Ovary (tissue), 9 donors: ENCODE results near the gene TBATA. TPM values are rescaled to one million over a fixed set of nuclear protein-coding genes. Genes with fewer than 3 reads are reported as not detected.

ENCODE experiments used
- DNase-seq, 5 donors: peaks; one replicate each; pipeline ENCODE4 v3.0.0-alpha.2; 2019 to 2020
- H3K27ac ChIP-seq, 2 donors: fragments of 200-600 bp; one replicate each; pipeline versions ENCODE4 v1.5.1 to v1.8.0; 2019 to 2022
- H3K27me3 ChIP-seq: fragments of 200-600 bp; one replicate; pipeline ENCODE4 v1.8.0; 2022
- H3K36me3 ChIP-seq: fragments of 200-600 bp; sonication (generic); one replicate; pipeline ENCODE4 v1.5.1; 2019
- H3K4me1 ChIP-seq: one replicate; pipeline ENCODE4 v1.8.1; 2013; ENCODE audit warnings: mild to moderate bottlenecking, moderate library complexity; ENCODE audit not compliant: insufficient read depth
- H3K4me3 ChIP-seq: fragments of 200-600 bp; sonication (generic); one replicate; pipeline ENCODE4 v1.5.1; 2017
- H3K9me3 ChIP-seq, 2 donors: fragments of 200-600 bp in 1 of 2; sonication (generic) in 1 of 2; one replicate each; pipeline versions ENCODE4 v1.5.1 to v1.8.1; 2013 to 2019; ENCODE audit warnings: mild to moderate bottlenecking in 1 of 2, moderate library complexity in 1 of 2
- EP300 ChIP-seq: sonication (generic); formaldehyde crosslinking; IDR thresholded peaks from one replicate; pipeline ENCODE4 v1.6.1; 2017; ENCODE audit warnings: antibody characterized with exemption
- POLR2A ChIP-seq: fragments of 450-650 bp; IDR thresholded peaks from one replicate; pipeline ENCODE4 v1.6.1; 2017; ENCODE audit warnings: antibody characterized with exemption, mild to moderate bottlenecking, moderate library complexity
- WGBS, 3 donors: extraction: QIAGEN DNeasy Blood & Tissue Kit in 1 of 3; methylation state at CpG; one replicate each; pipeline versions ENCODE4 v1.1.5 to v1.1.7; 2013 to 2017; 5-methylcytosine and 5-hydroxymethylcytosine counted together
- intact Hi-C, 4 donors: fragments of 100-400 bp; cut with DNase I; formaldehyde crosslinking; loops; one replicate each; pipeline versions ENCODE4 v1.11.0 to v1.15.1; 2022 to 2023
- polyA plus RNA-seq, 2 donors: library from polyadenylated mRNA; stranded (reverse); fragments of 200-250 nt in 1 of 2; fragments of 350-450 nt in 1 of 2; fragmentation: Illumina TruSeq in 1 of 2; extraction: RNeasy Lipid Tissue Mini Kit (QIAGEN cat#74804) in 1 of 2; gene quantifications; one replicate each; pipeline ENCODE4 v1.2.3, GENCODE V29; 2013 to 2014
- total RNA-seq, 7 donors: library from RNA; depleted of rRNA in 2 of 7; stranded (reverse); fragments of >200 nt in 2 of 7; fragmentation: NEBNext Ultra II Directional in 3 of 7; extraction: Animal tissue kit (Norgen Biotek cat#: 25700) in 3 of 7; gene quantifications; one replicate each; pipeline versions ENCODE4 v1.1.0 to v1.2.4, GENCODE V29; 2016 to 2023
- TF ChIP-seq, protein P1 (sequence below), 3 donors: fragments of 450-650 bp in 2 of 3; fragments of 200-600 bp in 1 of 3; IDR thresholded peaks; one replicate each; pipeline versions ENCODE4 v1.5.1 to v1.8.0; 2016 to 2022; ENCODE audit warnings: antibody characterized with exemption in 3 of 3, mild to moderate bottlenecking in 1 of 3
- donor health status: DM: no; HTN: no; CAD: no; lungs with moderate emphysema.
- donor health status: DM: no; HTN: no; CAD: no.
- donor health status: Bipolar disorder and iron deficiency.
- donor health status: DM: yes; HTN: yes; CAD: no.
- donor health status: DM: no; HTN: no; CAD: no.
- donor health status: DM: yes; HTN: yes; CAD: no.

Gene TBATA
- total and polyA plus RNA-seq, 9 donors = not detected

- H3K4me1 ChIP-seq = no peaks in the 10 kb centered on the region
- no peaks in the 10 kb centered on the region for H3K9me3 ChIP-seq
- 89 to 91% (median 90%) methylated on average over 7 of the region's 7 CpGs for WGBS, 3 donors
- no peak overlapping the region for H3K27ac ChIP-seq
- no peaks in the 10 kb centered on the region for H3K27me3 ChIP-seq
- H3K36me3 ChIP-seq = no peaks in the 10 kb centered on the region
- TF ChIP-seq, protein P1, sequence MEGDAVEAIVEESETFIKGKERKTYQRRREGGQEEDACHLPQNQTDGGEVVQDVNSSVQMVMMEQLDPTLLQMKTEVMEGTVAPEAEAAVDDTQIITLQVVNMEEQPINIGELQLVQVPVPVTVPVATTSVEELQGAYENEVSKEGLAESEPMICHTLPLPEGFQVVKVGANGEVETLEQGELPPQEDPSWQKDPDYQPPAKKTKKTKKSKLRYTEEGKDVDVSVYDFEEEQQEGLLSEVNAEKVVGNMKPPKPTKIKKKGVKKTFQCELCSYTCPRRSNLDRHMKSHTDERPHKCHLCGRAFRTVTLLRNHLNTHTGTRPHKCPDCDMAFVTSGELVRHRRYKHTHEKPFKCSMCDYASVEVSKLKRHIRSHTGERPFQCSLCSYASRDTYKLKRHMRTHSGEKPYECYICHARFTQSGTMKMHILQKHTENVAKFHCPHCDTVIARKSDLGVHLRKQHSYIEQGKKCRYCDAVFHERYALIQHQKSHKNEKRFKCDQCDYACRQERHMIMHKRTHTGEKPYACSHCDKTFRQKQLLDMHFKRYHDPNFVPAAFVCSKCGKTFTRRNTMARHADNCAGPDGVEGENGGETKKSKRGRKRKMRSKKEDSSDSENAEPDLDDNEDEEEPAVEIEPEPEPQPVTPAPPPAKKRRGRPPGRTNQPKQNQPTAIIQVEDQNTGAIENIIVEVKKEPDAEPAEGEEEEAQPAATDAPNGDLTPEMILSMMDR (IDR thresholded peaks at IDR 0.05) = no peak
- TF ChIP-seq EP300 = no peak
- no peak for TF ChIP-seq POLR2A
- DNase-seq = no peak
- H3K4me3 ChIP-seq = no peak overlapping the region
- intact Hi-C loops = loop anchor here in 2 of 4 donors (5.0 kb wide), 2 partner anchors 205 to 210 kb away; no protein-coding TSS in a partner anchor
Measured at GRCh38 chr10:70762441-70763175, 22.6 kb downstream of the TBATA start.

GRCh38 chr10:70761727-70762350 lies 23.3 kb downstream of the TBATA start:
- H3K9me3 ChIP-seq = no peaks in the 10 kb centered on the region
- H3K36me3 ChIP-seq = no peaks in the 10 kb centered on the region
- H3K4me1 ChIP-seq = no peaks in the 10 kb centered on the region
- WGBS, 3 donors = 77 to 86% (median 81%) methylated on average over 10 of the region's 10 CpGs
- H3K4me3 ChIP-seq = no peak overlapping the region
- TF ChIP-seq POLR2A (no peak), EP300 (no peak)
- TF ChIP-seq, protein P1 (IDR thresholded peaks at IDR 0.05) = no peak
- DNase-seq = peak in 1 of 5 donors; percentile 23
- H3K27ac ChIP-seq = no peak overlapping the region
- no peaks in the 10 kb centered on the region for H3K27me3 ChIP-seq
- intact Hi-C loops = loop anchor here in 3 of 4 donors (2.0 to 5.0 kb wide), 3 partner anchors 205 to 213 kb away; no protein-coding TSS in a partner anchor

GRCh38 chr10:70761031-70761601 lies 24.1 kb downstream of the TBATA start:
- intact Hi-C loops = loop anchor here in 3 of 4 donors (2.0 to 5.0 kb wide), 3 partner anchors 204 to 212 kb away; no protein-coding TSS in a partner anchor
- Histone ChIP-seq H3K9me3 (no peaks in the 10 kb centered on the region), H3K36me3 (no peaks in the 10 kb centered on the region), H3K4me3 (no peak overlapping the region), H3K4me1 (no peaks in the 10 kb centered on the region), H3K27me3 (no peaks in the 10 kb centered on the region), H3K27ac (no peak overlapping the region)
- WGBS, 3 donors = 36 to 59% (median 43%) methylated on average over 7 of the region's 7 CpGs
- peak in 1 of 5 donors; percentile 29 for DNase-seq
- TF ChIP-seq EP300 = no peak
- TF ChIP-seq, protein P1 (IDR thresholded peaks at IDR 0.05) = no peak
- TF ChIP-seq POLR2A = no peak

GRCh38 chr10:70760271-70760787 lies 24.8 kb downstream of the TBATA start:
- H3K27me3 ChIP-seq = no peaks in the 10 kb centered on the region
- no peaks in the 10 kb centered on the region for H3K36me3 ChIP-seq
- WGBS, 3 donors = 67 to 72% (median 71%) methylated on average over 12 of the region's 12 CpGs
- intact Hi-C loops = loop anchor here in 3 of 4 donors (2.0 to 5.0 kb wide), 3 partner anchors 203 to 212 kb away; no protein-coding TSS in a partner anchor
- H3K4me3 ChIP-seq = no peak overlapping the region
- H3K4me1 ChIP-seq = no peaks in the 10 kb centered on the region
- TF ChIP-seq POLR2A = no peak
- TF ChIP-seq EP300 = no peak
- TF ChIP-seq, protein P1 (IDR thresholded peaks at IDR 0.05) = no peak
- H3K27ac ChIP-seq = no peak overlapping the region
- DNase-seq = peak in 1 of 5 donors; percentile 25
- H3K9me3 ChIP-seq = no peaks in the 10 kb centered on the region
